DND-41 (cell line): ENCODE data around the gene KRTAP9-2.

Experiments
- CTCF ChIP-seq: IDR thresholded peaks from 2 replicates; pipeline ENCODE4 v1.5.1; 2012; ENCODE audit warnings: borderline replicate concordance, low read length, moderate library complexity, mild to moderate bottlenecking; ENCODE audit not compliant: poor library complexity, severe bottlenecking; ENCODE audit errors: extremely low read depth
- EZH2 ChIP-seq: IDR thresholded peaks from 3 replicates; pipeline ENCODE4 v1.6.1; 2012; ENCODE audit warnings: borderline replicate concordance, low read depth, mild to moderate bottlenecking, moderate library complexity, low read length, inconsistent platforms; ENCODE audit not compliant: severe bottlenecking

- no peak for TF ChIP-seq CTCF
- TF ChIP-seq EZH2 = no peak
Measured at GRCh38 chr17:41211845-41212466, 14.5 kb upstream of the KRTAP9-2 start.
